Upper lobe of right lung (tissue), 1 donor: Measurements from ENCODE around the gene GPR108. TPM values are rescaled to one million over a fixed set of nuclear protein-coding genes. Genes with fewer than 3 reads are reported as not detected.

Experiments
- ATAC-seq: fragments of 200-7000 bp; cut with Tn5 transposase; one replicate; pipeline ENCODE4 v1.9.1; 2020; ENCODE audit warnings: mild to moderate bottlenecking, moderate library complexity
- DNase-seq: peaks from one replicate; pipeline ENCODE4 v3.0.0-alpha.2; 2020
- H3K27ac ChIP-seq: fragments of 200-600 bp; one replicate; pipeline ENCODE4 v1.8.0; 2022
- H3K27me3 ChIP-seq: fragments of 200-600 bp; one replicate; pipeline ENCODE4 v1.8.0; 2022; ENCODE audit warnings: mild to moderate bottlenecking
- H3K36me3 ChIP-seq: fragments of 200-600 bp; one replicate; pipeline ENCODE4 v1.8.0; 2022
- H3K4me1 ChIP-seq: fragments of 200-600 bp; one replicate; pipeline ENCODE4 v1.8.0; 2022
- H3K4me3 ChIP-seq: fragments of 200-600 bp; one replicate; pipeline ENCODE4 v1.8.0; 2022; ENCODE audit warnings: mild to moderate bottlenecking
- H3K9me3 ChIP-seq: fragments of 200-600 bp; one replicate; pipeline ENCODE4 v1.8.0; 2022
- intact Hi-C: fragments of 100-400 bp; cut with DNase I; formaldehyde crosslinking; loops from one replicate; pipeline ENCODE4 v1.11.0; 2022
- total RNA-seq: library from RNA; stranded (reverse); fragmentation: NEBNext Ultra II Directional; extraction: Animal tissue kit (Norgen Biotek cat#: 25700); gene quantifications from one replicate; pipeline ENCODE4 v1.2.1, GENCODE V29; 2021
- TF ChIP-seq, protein P1 (sequence below): fragments of 200-600 bp; IDR thresholded peaks from one replicate; pipeline ENCODE4 v1.8.0; 2022; ENCODE audit warnings: antibody characterized with exemption
- donor health status: DM: no; HTN: yes; CAD: no; lungs with severe emphysema.

Gene GPR108
- total RNA-seq, 1 donor from 2014 or later: 81.2 TPM

DNA sequence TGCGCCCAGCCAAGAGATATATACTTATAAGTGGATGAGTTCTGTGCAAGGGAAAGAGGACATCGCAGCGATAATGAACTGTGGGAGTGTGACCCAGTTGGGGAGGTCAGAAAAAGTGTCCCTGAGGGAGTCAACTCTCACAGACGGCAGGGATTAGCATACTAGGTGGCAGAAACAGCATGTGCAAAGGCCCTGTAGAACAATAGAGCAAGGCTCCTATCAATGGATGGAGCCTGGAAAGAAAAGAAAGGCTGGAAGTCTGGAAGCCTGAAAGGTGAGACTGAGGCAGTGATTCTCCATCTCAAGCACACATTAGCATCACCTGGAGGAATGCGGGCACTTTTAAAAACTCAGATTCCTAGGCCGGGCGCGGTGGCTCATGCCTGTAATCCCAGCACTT lies 46.0 kb downstream of the GPR108 start:
- Histone ChIP-seq H3K4me3 (no peak overlapping the region), H3K27ac (no peak overlapping the region), H3K4me1 (no peaks in the 10 kb centered on the region), H3K36me3 (peaks cover 69% of the 10 kb centered on the region), H3K9me3 (no peaks in the 10 kb centered on the region), H3K27me3 (no peaks in the 10 kb centered on the region)
- intact Hi-C loops: no loop called here
- TF ChIP-seq, protein P1, sequence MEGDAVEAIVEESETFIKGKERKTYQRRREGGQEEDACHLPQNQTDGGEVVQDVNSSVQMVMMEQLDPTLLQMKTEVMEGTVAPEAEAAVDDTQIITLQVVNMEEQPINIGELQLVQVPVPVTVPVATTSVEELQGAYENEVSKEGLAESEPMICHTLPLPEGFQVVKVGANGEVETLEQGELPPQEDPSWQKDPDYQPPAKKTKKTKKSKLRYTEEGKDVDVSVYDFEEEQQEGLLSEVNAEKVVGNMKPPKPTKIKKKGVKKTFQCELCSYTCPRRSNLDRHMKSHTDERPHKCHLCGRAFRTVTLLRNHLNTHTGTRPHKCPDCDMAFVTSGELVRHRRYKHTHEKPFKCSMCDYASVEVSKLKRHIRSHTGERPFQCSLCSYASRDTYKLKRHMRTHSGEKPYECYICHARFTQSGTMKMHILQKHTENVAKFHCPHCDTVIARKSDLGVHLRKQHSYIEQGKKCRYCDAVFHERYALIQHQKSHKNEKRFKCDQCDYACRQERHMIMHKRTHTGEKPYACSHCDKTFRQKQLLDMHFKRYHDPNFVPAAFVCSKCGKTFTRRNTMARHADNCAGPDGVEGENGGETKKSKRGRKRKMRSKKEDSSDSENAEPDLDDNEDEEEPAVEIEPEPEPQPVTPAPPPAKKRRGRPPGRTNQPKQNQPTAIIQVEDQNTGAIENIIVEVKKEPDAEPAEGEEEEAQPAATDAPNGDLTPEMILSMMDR: no peak
- no peak for ATAC-seq
- DNase-seq: no peak

DNA sequence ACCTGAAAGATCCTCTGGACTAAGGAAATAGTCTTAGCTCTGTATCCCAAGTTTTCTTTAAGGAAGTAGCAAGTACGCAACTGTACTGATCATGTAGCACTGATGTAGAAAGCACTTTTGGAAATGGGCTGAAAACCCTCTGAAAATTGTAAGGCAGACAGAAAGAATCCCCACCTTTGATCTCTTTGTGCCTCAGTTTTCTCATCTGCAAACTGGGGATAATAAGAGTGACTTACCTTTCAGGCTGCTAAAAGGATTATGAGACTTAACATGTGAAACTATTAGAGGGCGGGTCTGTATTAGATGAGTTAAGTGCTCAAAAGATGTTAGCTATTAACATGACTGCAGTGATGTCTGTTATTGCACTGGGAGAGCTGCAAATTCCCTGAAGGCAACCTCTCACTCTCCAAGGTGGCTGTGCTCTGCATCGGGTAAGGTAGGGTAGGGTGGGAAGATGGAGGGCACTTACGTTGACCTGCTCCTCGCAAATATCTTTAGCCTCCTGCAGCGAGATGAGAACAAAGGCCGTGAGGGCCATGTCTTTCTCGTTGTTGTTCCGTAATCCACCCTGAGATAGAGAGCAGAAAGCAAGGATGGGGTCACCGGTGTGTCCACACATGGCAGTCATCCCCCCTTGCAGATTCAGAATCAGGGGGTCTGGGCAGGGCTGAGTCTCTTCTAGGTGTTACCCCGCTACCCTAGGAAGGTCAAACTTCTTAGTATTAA lies 47.1 kb downstream of the GPR108 start:
- Histone ChIP-seq H3K27ac (no peak overlapping the region), H3K4me3 (no peak overlapping the region), H3K9me3 (no peaks in the 10 kb centered on the region), H3K36me3 (peaks cover 69% of the 10 kb centered on the region), H3K4me1 (no peaks in the 10 kb centered on the region), H3K27me3 (no peaks in the 10 kb centered on the region)
- ATAC-seq: no peak
- intact Hi-C loops: no loop called here
- DNase-seq: no peak
- TF ChIP-seq, protein P1: no peak

DNA sequence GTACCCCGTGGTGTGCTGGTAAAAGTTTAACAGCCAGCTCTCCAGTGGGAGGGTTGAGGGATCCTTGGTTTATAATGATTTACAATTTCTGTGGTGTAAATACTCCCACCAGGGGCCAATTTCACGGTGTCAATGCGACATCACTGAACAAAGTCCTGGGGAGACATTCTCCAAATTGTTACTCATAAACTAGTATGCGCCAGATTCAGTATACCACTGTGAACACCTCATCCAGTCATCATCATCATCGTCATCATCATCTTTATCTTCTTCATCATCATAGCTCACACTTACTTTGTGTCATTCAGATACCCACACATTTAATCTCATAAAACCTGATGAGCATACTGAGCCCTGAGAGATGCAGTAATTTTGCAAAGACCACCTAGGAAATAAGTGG lies 50.3 kb downstream of the GPR108 start:
- TF ChIP-seq, protein P1: no peak
- Histone ChIP-seq H3K9me3 (no peaks in the 10 kb centered on the region), H3K27ac (no peak overlapping the region), H3K4me1 (no peaks in the 10 kb centered on the region), H3K27me3 (no peaks in the 10 kb centered on the region), H3K4me3 (no peak overlapping the region), H3K36me3 (peaks cover 75% of the 10 kb centered on the region)
- intact Hi-C loops: no loop called here
- DNase-seq (no peak), ATAC-seq (no peak)

DNA sequence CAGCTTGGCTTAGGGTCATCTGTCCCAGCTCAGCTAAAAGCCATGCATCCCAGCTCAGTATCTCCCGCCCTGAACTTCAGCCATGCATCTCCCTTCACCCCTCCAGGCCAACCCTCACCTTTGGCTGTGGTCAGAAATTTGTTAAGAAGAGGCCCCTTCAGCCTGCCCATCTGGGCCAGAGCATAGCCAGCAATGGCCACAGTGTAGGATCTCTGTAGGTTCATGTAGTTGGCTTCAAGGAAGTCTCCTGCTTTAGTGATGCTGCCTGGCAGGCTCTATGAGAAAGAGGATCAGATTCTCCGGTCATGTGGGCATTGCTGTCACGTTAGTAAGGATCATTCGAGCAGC lies 50.8 kb downstream of the GPR108 start:
- intact Hi-C loops: no loop called here
- H3K9me3 ChIP-seq: no peaks in the 10 kb centered on the region
- DNase-seq (no peak), ATAC-seq (no peak)
- TF ChIP-seq, protein P1: no peak
- H3K36me3 ChIP-seq: peaks cover 80% of the 10 kb centered on the region
- no peak overlapping the region for H3K4me3 ChIP-seq
- no peaks in the 10 kb centered on the region for H3K4me1 ChIP-seq
- no peak overlapping the region for H3K27ac ChIP-seq
- H3K27me3 ChIP-seq: no peaks in the 10 kb centered on the region

DNA sequence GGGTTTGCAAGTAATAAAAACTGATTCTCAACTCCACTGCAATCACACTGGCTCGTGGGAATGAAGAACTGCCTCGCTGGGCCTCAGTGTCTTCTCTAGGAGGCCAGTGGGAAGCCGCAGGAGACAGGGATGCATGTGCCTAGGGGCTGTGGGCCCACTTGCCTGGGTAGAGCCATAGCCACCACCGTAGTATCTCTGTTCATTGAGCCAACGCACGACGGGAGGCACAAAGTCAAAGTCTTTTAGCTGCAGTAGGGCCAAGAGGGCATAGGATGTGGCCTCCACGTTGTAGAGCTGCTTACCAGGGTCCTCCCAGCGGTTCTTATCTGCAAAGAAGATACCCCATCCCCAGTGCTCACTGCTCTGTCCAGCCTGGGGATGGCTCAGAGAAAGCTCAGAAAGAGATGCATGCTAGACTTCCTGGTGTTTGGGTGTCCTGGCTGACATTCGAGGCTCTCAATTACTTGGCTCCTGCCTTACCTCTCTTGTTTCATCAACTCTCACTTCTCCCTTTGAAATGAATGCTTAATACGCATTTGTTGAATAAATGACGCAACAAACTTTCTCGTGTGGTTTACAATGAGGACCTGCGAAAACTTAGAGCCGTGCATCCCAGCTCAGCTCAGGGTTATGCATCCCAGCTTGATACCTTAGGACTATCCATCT lies 51.3 kb downstream of the GPR108 start:
- Histone ChIP-seq H3K4me3 (no peak overlapping the region), H3K4me1 (no peaks in the 10 kb centered on the region), H3K36me3 (peaks cover 78% of the 10 kb centered on the region), H3K9me3 (no peaks in the 10 kb centered on the region), H3K27ac (no peak overlapping the region), H3K27me3 (no peaks in the 10 kb centered on the region)
- intact Hi-C loops: no loop called here
- ATAC-seq (no peak), DNase-seq (no peak)
- TF ChIP-seq, protein P1: no peak
